OCI-LY7 (cell line): ENCODE data around the gene CACNA1I. TPM values are rescaled to one million over a fixed set of nuclear protein-coding genes. Genes with fewer than 3 reads are reported as not detected.

ENCODE experiments used
- BruUV-seq: library from RNA; stranded (reverse); fragments of 400-500 nt; replicated peaks from 2 replicates; lab custom pipeline; 2021; lab: Mats Ljungman, UMichigan
- CTCF ChIA-PET: fragments of 300-600 bp; sonication (Branson Sonifier 250); formaldehyde crosslinking; loops from one replicate; lab custom pipeline; 2022; ENCODE audit warnings: antibody characterized with exemption; ENCODE audit not compliant: unreplicated experiment; lab: Charles Lee
- POLR2A ChIA-PET: fragments of 300-600 bp; sonication (Branson Sonifier 250); formaldehyde crosslinking; loops from one replicate; lab custom pipeline; 2022; ENCODE audit warnings: antibody characterized with exemption; lab: Charles Lee
- DNase-seq: peaks from one replicate; pipeline ENCODE4 v3.0.0-alpha.2; 2015; ENCODE audit warnings: low spot score
- H2AFZ ChIP-seq: fragments of 200-600 bp; sonication (generic), shearing (Covaris generic); 2 replicates; pipeline ENCODE4 v1.6.1; 2014; ENCODE audit warnings: mild to moderate bottlenecking, antibody characterized with exemption, low read length, moderate library complexity
- H3K27ac ChIP-seq: fragments of 200-600 bp; sonication (generic); 2 replicates; pipeline ENCODE4 v1.5.1; 2014; ENCODE audit warnings: mixed run types, low read depth, mild to moderate bottlenecking, moderate library complexity, low read length, inconsistent platforms; ENCODE audit not compliant: poor library complexity, severe bottlenecking
- H3K36me3 ChIP-seq: fragments of 200-600 bp; sonication (generic); 2 replicates; pipeline ENCODE4 v1.6.1; 2014; ENCODE audit warnings: mild to moderate bottlenecking, antibody characterized with exemption, low read length, moderate library complexity, mixed read lengths; ENCODE audit not compliant: insufficient read depth
- H3K4me1 ChIP-seq: fragments of 200-600 bp; sonication (generic); 2 replicates; pipeline ENCODE4 v1.5.1; 2014; ENCODE audit warnings: mild to moderate bottlenecking, low read length; ENCODE audit not compliant: insufficient read depth, poor library complexity, severe bottlenecking
- H3K4me2 ChIP-seq: fragments of 200-600 bp; sonication (generic); 2 replicates; pipeline ENCODE4 v1.6.1; 2014; ENCODE audit warnings: mild to moderate bottlenecking, low read length
- H3K4me3 ChIP-seq: fragments of 200-600 bp; sonication (generic); 2 replicates; pipeline ENCODE4 v1.5.1; 2014; ENCODE audit warnings: mild to moderate bottlenecking, low read depth, low read length; ENCODE audit not compliant: poor library complexity, severe bottlenecking
- H3K79me2 ChIP-seq: fragments of 200-600 bp; sonication (generic); 2 replicates; pipeline ENCODE4 v1.6.1; 2016; ENCODE audit warnings: low read depth, mild to moderate bottlenecking, low read length, moderate library complexity, mixed read lengths; ENCODE audit not compliant: insufficient read depth
- H3K9me2 ChIP-seq: fragments of 200-600 bp; sonication (generic); 2 replicates; pipeline ENCODE4 v1.6.1; 2016; ENCODE audit warnings: mild to moderate bottlenecking, low read length, mixed read lengths; ENCODE audit not compliant: insufficient read depth
- H3K9me3 ChIP-seq: fragments of 200-600 bp; sonication (generic); 2 replicates; pipeline ENCODE4 v1.6.1; 2014; ENCODE audit warnings: mild to moderate bottlenecking, mixed run types, low read length, mixed read lengths
- H4K20me1 ChIP-seq: fragments of 200-600 bp; sonication (generic); 2 replicates; pipeline ENCODE4 v1.6.1; 2014; ENCODE audit warnings: mild to moderate bottlenecking, antibody characterized with exemption, low read length, moderate library complexity, mixed read lengths; ENCODE audit not compliant: insufficient read depth
- EZH2phosphoT487 ChIP-seq: fragments of 200-600 bp; sonication (generic); IDR thresholded peaks from 2 replicates; pipeline ENCODE4 v1.6.1; 2018; ENCODE audit warnings: low read depth, borderline replicate concordance, mild to moderate bottlenecking, mixed run types, antibody characterized with exemption, low read length, moderate library complexity, mixed read lengths
- intact Hi-C: fragments of 100-400 bp; cut with micrococcal nuclease; formaldehyde crosslinking; loops from one replicate; pipeline ENCODE4 v1.10.0; 2022; ENCODE audit not compliant: unreplicated experiment
- total RNA-seq, 2 experiments: library from RNA; depleted of rRNA in 1 of 2; stranded (reverse); fragments of >200 nt in 1 of 2; shearing (Covaris generic) in 1 of 2; gene quantifications; 2 replicates each; pipeline ENCODE4 v1.2.3, GENCODE V29; 2014 to 2022
- TF ChIP-seq, protein P1 (sequence below): fragments of 200-600 bp; sonication (generic); conservative IDR thresholded peaks from 2 replicates; pipeline ENCODE4 v1.5.1; 2014; ENCODE audit warnings: mild to moderate bottlenecking, antibody characterized with exemption, low read length, moderate library complexity, mixed read lengths

CACNA1I gene
- total RNA-seq, 2 experiments from 2014 or later, result 0.03 TPM; not detected in 1

DNA sequence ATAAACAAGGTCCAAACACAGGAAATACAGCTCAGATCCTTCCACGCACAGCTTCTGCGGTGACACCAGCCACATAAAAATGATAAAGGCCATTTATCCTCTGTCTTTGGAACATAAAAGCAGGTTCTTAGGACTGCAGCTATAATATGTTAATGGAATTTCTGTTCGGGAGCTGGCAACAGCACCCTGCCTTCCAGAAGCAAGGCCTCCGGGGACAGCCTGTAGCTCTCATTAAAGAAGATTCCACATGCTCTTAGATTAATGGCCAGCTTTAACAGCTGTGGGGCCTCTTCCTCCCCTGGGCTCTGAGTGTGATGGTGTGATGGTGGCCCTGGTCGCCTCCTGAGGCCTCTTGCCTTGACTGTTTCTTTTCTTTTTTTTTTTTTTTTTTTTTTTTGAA, 137.3 kb downstream of the CACNA1I start:
- no peak overlapping the region for H2AFZ ChIP-seq
- POLR2A ChIA-PET, result interaction anchor here (1.1 kb wide), 1 partner anchor 10 kb away, joined by 3 read pairs; no protein-coding TSS in a partner anchor
- CTCF ChIA-PET, result no interaction called here

DNA sequence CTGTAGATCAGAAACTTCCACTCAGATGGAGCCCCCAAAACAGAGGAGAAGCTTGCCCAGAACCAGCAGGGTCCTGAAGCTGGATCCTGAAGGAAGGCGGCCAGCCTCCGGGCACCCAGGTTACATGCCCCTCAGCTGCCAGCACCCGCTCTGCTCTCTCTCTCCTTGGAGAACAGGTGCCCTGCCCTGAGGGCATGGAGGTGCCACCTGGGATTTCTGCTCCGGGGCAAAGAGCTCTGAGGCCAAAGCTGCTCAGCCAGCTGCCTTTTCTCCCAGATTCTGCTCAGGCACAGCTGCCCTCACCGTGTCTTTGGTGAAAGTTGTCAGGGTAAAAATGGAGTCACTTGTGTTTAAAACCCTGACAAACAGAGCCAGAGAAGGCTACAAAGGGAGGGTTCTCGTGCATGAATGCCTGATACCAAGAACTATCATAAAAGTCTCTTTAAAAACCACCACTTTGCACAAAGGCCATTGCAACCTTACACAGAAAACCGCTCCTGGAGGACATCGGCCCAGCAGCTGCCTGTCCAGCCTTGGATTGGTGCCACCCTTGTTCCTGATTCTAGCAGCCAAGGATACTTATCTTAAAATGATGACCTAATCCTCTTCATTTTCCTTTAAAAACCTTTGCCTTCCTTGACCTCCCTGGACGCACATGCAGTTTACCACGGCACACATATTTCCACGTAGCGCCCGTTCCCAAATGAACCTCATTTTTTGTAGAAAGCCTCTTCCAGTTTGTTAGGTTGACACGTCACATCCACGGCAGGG, 140.0 kb downstream of the CACNA1I start:
- POLR2A ChIA-PET, result no interaction called here

More for the DNA sequence above, 137.3 kb downstream of the CACNA1I start:
- Histone ChIP-seq H3K9me3 (no peaks in the 10 kb centered on the region), H3K9me2 (no peaks in the 10 kb centered on the region), H4K20me1 (no peaks in the 10 kb centered on the region), H3K4me2 (no peak overlapping the region), H3K27ac (no peak overlapping the region), H3K36me3 (no peaks in the 10 kb centered on the region), H3K4me1 (no peaks in the 10 kb centered on the region), H3K79me2 (no peaks in the 10 kb centered on the region), H3K4me3 (no peak overlapping the region)
- no TSS peak for BruUV-seq
- DNase-seq, result no peak
- no peak for TF ChIP-seq EZH2phosphoT487
- TF ChIP-seq, protein P1, sequence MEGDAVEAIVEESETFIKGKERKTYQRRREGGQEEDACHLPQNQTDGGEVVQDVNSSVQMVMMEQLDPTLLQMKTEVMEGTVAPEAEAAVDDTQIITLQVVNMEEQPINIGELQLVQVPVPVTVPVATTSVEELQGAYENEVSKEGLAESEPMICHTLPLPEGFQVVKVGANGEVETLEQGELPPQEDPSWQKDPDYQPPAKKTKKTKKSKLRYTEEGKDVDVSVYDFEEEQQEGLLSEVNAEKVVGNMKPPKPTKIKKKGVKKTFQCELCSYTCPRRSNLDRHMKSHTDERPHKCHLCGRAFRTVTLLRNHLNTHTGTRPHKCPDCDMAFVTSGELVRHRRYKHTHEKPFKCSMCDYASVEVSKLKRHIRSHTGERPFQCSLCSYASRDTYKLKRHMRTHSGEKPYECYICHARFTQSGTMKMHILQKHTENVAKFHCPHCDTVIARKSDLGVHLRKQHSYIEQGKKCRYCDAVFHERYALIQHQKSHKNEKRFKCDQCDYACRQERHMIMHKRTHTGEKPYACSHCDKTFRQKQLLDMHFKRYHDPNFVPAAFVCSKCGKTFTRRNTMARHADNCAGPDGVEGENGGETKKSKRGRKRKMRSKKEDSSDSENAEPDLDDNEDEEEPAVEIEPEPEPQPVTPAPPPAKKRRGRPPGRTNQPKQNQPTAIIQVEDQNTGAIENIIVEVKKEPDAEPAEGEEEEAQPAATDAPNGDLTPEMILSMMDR, result no peak
- intact Hi-C loops, result no loop called here

More for the DNA sequence above, 140.0 kb downstream of the CACNA1I start:
- no peak overlapping the region for H3K27ac ChIP-seq
- no peaks in the 10 kb centered on the region for H3K4me1 ChIP-seq
- H4K20me1 ChIP-seq, result no peaks in the 10 kb centered on the region
- H3K79me2 ChIP-seq, result no peaks in the 10 kb centered on the region
- no peak overlapping the region for H3K4me2 ChIP-seq
- no peak for DNase-seq
- TF ChIP-seq, protein P1, result no peak
- no peak for TF ChIP-seq EZH2phosphoT487
- H3K9me2 ChIP-seq, result no peaks in the 10 kb centered on the region
- no TSS peak for BruUV-seq
- intact Hi-C loops, result no loop called here
- no peaks in the 10 kb centered on the region for H3K36me3 ChIP-seq
- CTCF ChIA-PET, result no interaction called here
- H2AFZ ChIP-seq, result no peak overlapping the region
- no peaks in the 10 kb centered on the region for H3K9me3 ChIP-seq
- no peak overlapping the region for H3K4me3 ChIP-seq
